GDM1 (cell line): ENCODE measurements around the gene DPP6.
"Not testable (repeated sequence)": the region's sequence is repeated elsewhere in the genome, so short reads cannot be mapped to it uniquely, and the experiment has no call there.

Experiments used
- DNase-seq: peaks from one replicate; lab custom pipeline; 2025; lab: John Stamatoyannopoulos, UW

Gene DPP6

DNA sequence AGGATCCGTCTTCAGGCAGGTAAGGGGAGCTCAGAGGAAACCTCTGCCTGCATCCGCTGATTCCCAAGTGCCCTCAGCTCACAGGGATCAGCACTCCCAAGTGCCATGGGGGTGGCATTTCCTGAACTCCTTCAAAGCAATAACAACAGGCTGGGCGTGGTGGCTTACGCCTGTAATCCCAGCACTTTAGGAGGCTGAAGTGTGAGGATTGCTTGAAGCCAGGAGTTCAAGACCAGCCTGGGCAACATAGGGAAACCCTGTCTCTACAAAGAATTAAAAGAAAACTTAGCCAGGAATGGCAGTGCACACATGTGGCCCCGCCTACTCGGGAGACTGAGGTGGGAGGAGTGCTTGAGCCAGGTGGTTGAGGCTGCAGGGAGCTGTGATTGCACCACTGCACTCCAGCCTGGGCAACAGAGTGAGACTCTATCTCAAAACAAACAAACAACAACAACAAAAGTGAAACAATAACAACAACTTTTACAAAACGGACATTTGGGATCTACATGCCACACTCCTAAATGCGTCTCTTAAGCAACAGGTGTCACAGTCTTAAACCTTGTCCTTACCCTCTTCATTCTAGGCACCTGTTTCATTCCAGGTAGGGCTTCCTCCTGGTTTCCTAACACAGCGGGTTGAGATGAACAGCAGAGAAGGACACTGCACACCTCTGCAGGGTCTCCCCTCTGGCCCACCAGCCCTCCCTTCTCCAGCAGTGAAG is 877.0 kb downstream of the DPP6 start:
- no peak for DNase-seq

DNA sequence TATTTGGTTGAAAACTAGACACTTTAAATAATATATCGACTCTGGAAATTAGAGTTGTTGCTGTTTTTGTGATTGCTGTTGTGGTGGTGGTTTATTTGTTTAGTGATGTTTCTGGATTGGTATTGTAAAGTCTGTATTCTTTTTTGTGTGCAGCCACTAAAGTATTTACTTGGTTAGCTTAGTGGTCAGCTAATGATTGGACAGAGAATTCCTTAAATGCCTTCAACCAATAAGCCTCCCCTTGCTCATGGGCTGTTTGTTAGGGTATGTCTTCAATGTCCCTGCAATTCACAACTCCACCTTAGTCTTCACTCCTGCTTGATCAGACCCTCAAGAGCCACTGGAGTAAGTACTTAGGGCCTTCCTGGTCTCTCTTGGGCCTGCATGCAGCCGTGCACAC is 879.7 kb downstream of the DPP6 start:
- no peak for DNase-seq

DNA sequence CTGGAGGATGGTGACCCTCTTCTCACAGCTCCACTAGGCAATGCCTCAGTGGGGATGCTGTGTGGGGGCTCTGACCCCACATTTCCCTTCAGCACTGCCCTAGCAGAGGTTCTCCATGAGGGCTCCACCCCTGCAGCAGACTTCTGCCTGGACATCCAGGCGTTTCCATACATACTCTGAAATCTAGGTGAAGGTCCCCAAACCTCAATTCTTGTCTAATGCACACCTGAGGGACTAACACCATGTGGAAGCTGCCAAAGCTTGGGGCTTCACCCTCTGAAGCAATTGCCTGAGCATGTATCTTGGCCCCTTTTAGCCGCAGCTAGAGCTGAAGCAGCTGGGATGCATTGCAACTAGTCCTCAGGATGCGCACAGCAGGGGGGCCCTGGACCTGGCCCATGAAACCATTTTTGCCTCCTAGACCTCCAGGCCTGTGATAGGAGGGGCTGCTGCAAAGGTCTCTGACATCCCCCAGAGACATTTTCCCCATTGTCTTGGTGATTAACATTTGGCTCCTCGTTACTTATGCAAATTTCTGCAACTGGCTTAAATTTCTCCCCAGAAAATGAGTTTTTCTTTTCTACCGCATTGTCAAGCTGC is 882.3 kb downstream of the DPP6 start:
- not testable (repeated sequence) for DNase-seq

DNA sequence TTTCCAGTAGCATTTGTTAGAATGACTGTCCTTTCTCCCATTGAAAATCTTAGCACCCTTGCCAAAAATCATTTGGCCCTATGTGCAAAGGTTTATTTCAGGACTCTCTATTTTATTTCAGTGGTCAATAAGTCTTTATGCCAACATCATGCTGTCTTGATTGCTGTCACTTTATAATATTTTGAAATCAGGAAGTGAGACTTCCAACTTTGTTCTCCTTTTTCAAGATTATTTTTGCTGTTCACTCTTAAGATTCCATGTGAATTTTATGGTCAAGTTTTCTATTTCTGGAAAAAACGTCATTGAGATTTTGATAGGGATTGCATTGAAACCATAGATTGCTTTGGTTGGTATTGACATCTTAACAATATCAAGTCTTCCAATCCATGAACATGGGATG is 885.6 kb downstream of the DPP6 start:
- no peak for DNase-seq

GRCh38 chr7:154942691-154943090 is 890.5 kb downstream of the DPP6 start:
- DNase-seq: no peak
